Tibial nerve (tissue), 4 donors: ENCODE measurements around the gene MEA1. TPM values are rescaled to one million over a fixed set of nuclear protein-coding genes. Genes with fewer than 3 reads are reported as not detected.

Source experiments
- DNase-seq, 2 donors: peaks; one replicate each; pipeline ENCODE4 v3.0.0-alpha.2; 2019; ENCODE audit warnings: low spot score in 2 of 2
- H3K27ac ChIP-seq, 4 donors: fragments of 200-600 bp; sonication (generic) in 3 of 4; one replicate each; pipeline ENCODE4 v1.5.1; 2017 to 2019; ENCODE audit warnings: mild to moderate bottlenecking in 1 of 4
- H3K27me3 ChIP-seq, 2 donors: fragments of 200-600 bp; sonication (generic) in 1 of 2; one replicate each; pipeline versions ENCODE4 v1.5.1 to v1.6.0; 2017 to 2019
- H3K36me3 ChIP-seq, 3 donors: fragments of 200-600 bp; sonication (generic); one replicate each; pipeline ENCODE4 v1.5.1; 2018 to 2019
- H3K4me1 ChIP-seq, 4 donors: fragments of 200-600 bp; sonication (generic) in 3 of 4; one replicate each; pipeline ENCODE4 v1.5.1; 2017 to 2019
- H3K4me3 ChIP-seq, 4 donors: fragments of 200-600 bp; sonication (generic) in 3 of 4; one replicate each; pipeline ENCODE4 v1.5.1; 2017 to 2019; ENCODE audit warnings: mild to moderate bottlenecking in 1 of 4, moderate library complexity in 1 of 4
- H3K9me3 ChIP-seq, 4 donors: fragments of 200-600 bp; sonication (generic) in 3 of 4; one replicate each; pipeline ENCODE4 v1.5.1; 2017 to 2019
- EP300 ChIP-seq, 2 donors: sonication (generic); formaldehyde crosslinking; IDR thresholded peaks; one replicate each; pipeline ENCODE4 v1.6.1; 2017; ENCODE audit warnings: antibody characterized with exemption in 2 of 2, mild to moderate bottlenecking in 1 of 2
- POLR2A ChIP-seq, 2 donors: fragments of 450-650 bp; IDR thresholded peaks; one replicate each; pipeline ENCODE4 v1.6.1; 2017; ENCODE audit warnings: antibody characterized with exemption in 2 of 2, mild to moderate bottlenecking in 2 of 2, moderate library complexity in 2 of 2
- WGBS, 2 donors: methylation state at CpG; one replicate each; pipeline ENCODE4 v1.1.5; 2018; 5-methylcytosine and 5-hydroxymethylcytosine counted together
- total RNA-seq, 4 donors: library from RNA; depleted of rRNA; stranded (reverse); fragments of >200 nt; gene quantifications; one replicate each; pipeline ENCODE4 v1.1.0, GENCODE V29; 2016
- TF ChIP-seq, protein P1 (sequence below), 5 experiments: fragments of 200-600 bp in 3 of 5; fragments of 450-650 bp in 2 of 5; sonication (generic) in 3 of 5; IDR thresholded peaks; one replicate each; pipeline ENCODE4 v1.5.1; 2016 to 2019; ENCODE audit warnings: antibody characterized with exemption in 5 of 5, mild to moderate bottlenecking in 3 of 5, moderate library complexity in 2 of 5

Gene MEA1
- total RNA-seq, 4 donors from 2014 or later, result 41.8 to 91.6 (median 67.4) TPM

DNA sequence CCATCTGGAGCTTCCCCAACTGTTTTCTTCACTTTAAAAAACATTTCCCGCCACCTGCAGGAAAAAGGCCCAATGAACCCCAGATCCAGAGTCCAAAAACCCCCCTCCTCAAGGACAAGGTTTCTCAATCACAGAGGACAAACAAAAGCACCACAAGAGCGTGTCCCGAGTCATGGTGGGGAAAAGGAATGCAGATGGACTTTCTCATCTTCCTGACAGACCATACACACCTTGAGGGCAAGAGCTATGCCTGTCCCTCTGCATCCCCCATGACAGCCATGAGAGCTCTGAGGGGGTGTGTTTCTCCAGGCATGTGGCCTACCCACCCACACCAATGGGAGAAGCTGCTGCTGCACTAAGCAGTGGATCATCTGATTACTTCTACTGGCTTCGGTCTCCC is 43.8 kb downstream of the MEA1 start:
- H3K27me3 ChIP-seq, result no peaks in the 10 kb centered on the region
- TF ChIP-seq POLR2A (IDR thresholded peaks at IDR 0.05) (no peak), EP300 (IDR thresholded peaks at IDR 0.05) (no peak)
- TF ChIP-seq, protein P1, sequence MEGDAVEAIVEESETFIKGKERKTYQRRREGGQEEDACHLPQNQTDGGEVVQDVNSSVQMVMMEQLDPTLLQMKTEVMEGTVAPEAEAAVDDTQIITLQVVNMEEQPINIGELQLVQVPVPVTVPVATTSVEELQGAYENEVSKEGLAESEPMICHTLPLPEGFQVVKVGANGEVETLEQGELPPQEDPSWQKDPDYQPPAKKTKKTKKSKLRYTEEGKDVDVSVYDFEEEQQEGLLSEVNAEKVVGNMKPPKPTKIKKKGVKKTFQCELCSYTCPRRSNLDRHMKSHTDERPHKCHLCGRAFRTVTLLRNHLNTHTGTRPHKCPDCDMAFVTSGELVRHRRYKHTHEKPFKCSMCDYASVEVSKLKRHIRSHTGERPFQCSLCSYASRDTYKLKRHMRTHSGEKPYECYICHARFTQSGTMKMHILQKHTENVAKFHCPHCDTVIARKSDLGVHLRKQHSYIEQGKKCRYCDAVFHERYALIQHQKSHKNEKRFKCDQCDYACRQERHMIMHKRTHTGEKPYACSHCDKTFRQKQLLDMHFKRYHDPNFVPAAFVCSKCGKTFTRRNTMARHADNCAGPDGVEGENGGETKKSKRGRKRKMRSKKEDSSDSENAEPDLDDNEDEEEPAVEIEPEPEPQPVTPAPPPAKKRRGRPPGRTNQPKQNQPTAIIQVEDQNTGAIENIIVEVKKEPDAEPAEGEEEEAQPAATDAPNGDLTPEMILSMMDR (IDR thresholded peaks at IDR 0.05), result no peak
- H3K4me3 ChIP-seq, result no peak overlapping the region
- H3K9me3 ChIP-seq, result no peaks in the 10 kb centered on the region
- H3K36me3 ChIP-seq, result peaks cover 0 to 67% (median 7%) of the 10 kb centered on the region in 3 donors
- H3K27ac ChIP-seq, result no peak overlapping the region
- no peak for DNase-seq
- no peaks in the 10 kb centered on the region for H3K4me1 ChIP-seq
- 89 to 95% methylated on average over 4 of the region's 4 CpGs for WGBS, 2 donors

DNA sequence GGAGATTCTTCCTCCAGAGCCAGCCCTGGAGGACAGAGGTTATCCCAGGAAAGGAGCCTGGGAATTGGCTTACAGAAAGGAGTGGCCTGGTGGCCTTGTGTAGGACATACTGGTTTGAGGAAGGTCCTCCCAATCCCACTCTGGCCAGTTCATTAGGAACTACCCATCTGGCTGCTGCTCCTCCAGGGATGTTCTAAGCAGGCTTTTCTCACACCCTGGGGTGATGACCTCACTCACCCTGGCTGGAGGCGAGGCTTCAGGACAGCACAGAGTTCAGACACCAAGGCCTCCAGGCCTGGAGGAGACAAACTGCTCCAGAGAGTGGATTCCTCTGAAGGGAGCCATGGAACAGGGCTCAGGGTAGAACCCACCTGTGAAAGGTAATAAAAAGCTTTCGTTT is 44.3 kb downstream of the MEA1 start:
- WGBS, 2 donors, result 86 to 88% methylated on average over 2 of the region's 2 CpGs

DNA sequence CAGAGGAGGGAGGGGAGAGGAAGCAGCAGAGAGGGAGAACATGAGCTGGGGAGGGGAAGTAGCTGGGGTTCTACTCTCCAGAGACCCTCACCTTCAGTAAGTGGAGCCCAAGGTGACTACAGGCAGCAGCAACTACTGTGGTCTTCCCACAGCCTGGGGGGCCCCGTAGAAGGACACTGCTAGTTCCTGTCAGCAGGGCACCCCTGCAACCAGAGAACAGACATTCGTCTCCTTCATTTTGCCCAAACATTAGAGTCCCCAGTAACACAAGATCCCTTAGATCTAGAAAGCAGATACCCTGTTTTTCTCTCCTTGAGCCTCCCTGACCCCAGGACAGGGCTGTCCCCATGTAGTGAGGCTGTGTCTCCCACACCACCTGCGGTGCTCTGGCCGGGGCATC is 45.0 kb downstream of the MEA1 start:
- Histone ChIP-seq H3K27me3 (no peaks in the 10 kb centered on the region), H3K9me3 (no peaks in the 10 kb centered on the region), H3K4me3 (no peak overlapping the region), H3K36me3 (peaks cover 0 to 69% (median 7%) of the 10 kb centered on the region in 3 donors), H3K27ac (no peak overlapping the region), H3K4me1 (no peaks in the 10 kb centered on the region)
- DNase-seq, result no peak
- WGBS, 2 donors, result 67 to 76% methylated on average over 4 of the region's 4 CpGs
- TF ChIP-seq, protein P1 (IDR thresholded peaks at IDR 0.05), result no peak
- TF ChIP-seq POLR2A (IDR thresholded peaks at IDR 0.05), result no peak
- no peak for TF ChIP-seq EP300 (IDR thresholded peaks at IDR 0.05)

More for the DNA sequence above, 44.3 kb downstream of the MEA1 start:
- TF ChIP-seq EP300 (IDR thresholded peaks at IDR 0.05) (no peak), POLR2A (IDR thresholded peaks at IDR 0.05) (no peak)
- TF ChIP-seq, protein P1 (IDR thresholded peaks at IDR 0.05), result no peak
- H3K36me3 ChIP-seq, result peaks cover 0 to 67% (median 7%) of the 10 kb centered on the region in 3 donors
- no peaks in the 10 kb centered on the region for H3K27me3 ChIP-seq
- no peak for DNase-seq
- H3K4me1 ChIP-seq, result no peaks in the 10 kb centered on the region
- no peaks in the 10 kb centered on the region for H3K9me3 ChIP-seq
- H3K27ac ChIP-seq, result no peak overlapping the region
- no peak overlapping the region for H3K4me3 ChIP-seq

DNA sequence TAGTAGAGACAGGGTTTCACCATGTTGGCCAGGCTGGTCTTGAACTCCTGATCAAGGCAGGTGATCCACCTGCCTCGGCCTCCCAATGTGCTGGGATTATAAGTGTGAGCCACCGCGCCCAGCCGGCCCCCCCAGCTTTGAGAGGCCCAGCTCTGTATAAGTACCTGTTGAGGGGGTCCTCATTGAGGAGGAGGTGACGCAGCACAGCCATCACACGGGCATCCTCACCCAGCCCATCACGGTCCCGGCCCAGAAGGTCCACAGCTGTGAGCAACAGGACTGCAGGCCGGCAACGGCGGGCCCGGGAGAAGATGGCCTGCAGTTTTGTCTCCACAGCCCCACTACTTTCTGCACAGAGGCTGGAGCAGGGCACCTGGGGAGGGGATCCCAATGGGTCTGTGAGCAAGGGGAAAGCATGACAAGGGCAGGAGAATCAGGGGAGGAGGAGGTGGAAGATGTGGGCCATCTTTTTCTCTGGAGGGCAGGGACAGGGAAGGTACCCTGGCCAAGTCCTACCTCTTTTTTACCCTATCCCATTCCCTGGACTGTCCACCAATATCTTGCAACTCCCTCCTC is 45.5 kb downstream of the MEA1 start:
- no peak overlapping the region for H3K27ac ChIP-seq
- no peaks in the 10 kb centered on the region for H3K9me3 ChIP-seq
- H3K4me3 ChIP-seq, result no peak overlapping the region
- H3K4me1 ChIP-seq, result no peaks in the 10 kb centered on the region
- WGBS, 2 donors, result 96 to 97% methylated on average over 12 of the region's 12 CpGs
- DNase-seq, result no peak
- peaks cover 0 to 69% (median 7%) of the 10 kb centered on the region in 3 donors for H3K36me3 ChIP-seq
- no peaks in the 10 kb centered on the region for H3K27me3 ChIP-seq
- TF ChIP-seq EP300 (IDR thresholded peaks at IDR 0.05), result no peak

DNA sequence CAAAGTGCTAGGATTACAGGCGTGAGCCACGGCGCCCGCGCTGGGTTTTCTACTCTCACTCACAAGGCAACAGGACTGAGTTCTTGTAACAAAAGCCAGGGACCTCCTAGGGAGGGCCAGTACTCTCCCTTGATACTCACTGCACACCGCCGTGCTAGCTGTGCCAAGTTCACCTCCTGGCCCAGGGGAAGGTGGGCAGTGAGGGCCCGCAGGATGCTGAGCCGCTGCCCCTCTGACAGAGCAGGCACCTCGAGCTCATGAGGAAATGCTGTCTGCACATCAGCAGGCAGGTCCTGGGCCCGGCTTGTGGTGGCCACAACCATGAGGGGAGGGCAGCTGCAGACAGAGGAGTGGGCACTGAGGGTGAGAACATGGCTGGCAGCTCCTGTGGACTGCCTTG is 46.5 kb downstream of the MEA1 start:
- H3K27me3 ChIP-seq, result no peaks in the 10 kb centered on the region
- WGBS, 2 donors, result 93 to 95% methylated on average over 11 of the region's 11 CpGs
- peaks cover 0 to 74% (median 7%) of the 10 kb centered on the region in 3 donors for H3K36me3 ChIP-seq
- no peaks in the 10 kb centered on the region for H3K9me3 ChIP-seq
- no peak for DNase-seq
- H3K4me1 ChIP-seq, result no peaks in the 10 kb centered on the region
- no peak overlapping the region for H3K4me3 ChIP-seq
- no peak overlapping the region for H3K27ac ChIP-seq
- TF ChIP-seq POLR2A (IDR thresholded peaks at IDR 0.05), result no peak
- TF ChIP-seq, protein P1 (IDR thresholded peaks at IDR 0.05), result no peak
- TF ChIP-seq EP300 (IDR thresholded peaks at IDR 0.05), result no peak
